ENCODE data around the gene SDK1.

SDK1 gene

GRCh38 chr7:4022265-4022664 lies 721.2 kb downstream of the SDK1 start:
- Histone ChIP-seq H3K4me3 (ENCODE audit: low read depth in 1 of 2, low read length in 2 of 2) (no peak overlapping the region), H3K4me1 (ENCODE audit: insufficient read depth, low read length) (peaks cover 13% of the 10 kb centered on the region), H3K9ac (ENCODE audit: low read length) (no peak overlapping the region), H3K9me3 (ENCODE audit: low read length) (peaks cover 7% of the 10 kb centered on the region), H3K27ac (ENCODE audit: low read depth, low read length) (no peak overlapping the region), H3K27me3 (ENCODE audit: control insufficient read depth in 1 of 2, insufficient read depth in 2 of 2, low read length in 2 of 2) (no peaks in the 10 kb centered on the region), H3K36me3 (ENCODE audit: insufficient read depth, low read length) (no peaks in the 10 kb centered on the region)

- H3K27me3 ChIP-seq (ENCODE audit: control insufficient read depth in 1 of 2, insufficient read depth in 2 of 2, low read length in 2 of 2), result no peaks in the 10 kb centered on the region
- H3K36me3 ChIP-seq (ENCODE audit: insufficient read depth, low read length), result no peaks in the 10 kb centered on the region
- H3K4me3 ChIP-seq (ENCODE audit: low read depth in 1 of 2, low read length in 2 of 2), result no peak overlapping the region
- H3K27ac ChIP-seq (ENCODE audit: low read depth, low read length), result no peak overlapping the region
- peaks cover 13% of the 10 kb centered on the region for H3K4me1 ChIP-seq (ENCODE audit: insufficient read depth, low read length)
- no peak overlapping the region for H3K9ac ChIP-seq (ENCODE audit: low read length)
- peaks cover 4% of the 10 kb centered on the region for H3K9me3 ChIP-seq (ENCODE audit: low read length)
These were observed 722.5 kb downstream of the SDK1 start for GRCh38 chr7:4023502-4023901.

- no peaks in the 10 kb centered on the region for H3K36me3 ChIP-seq (ENCODE audit: insufficient read depth, low read length)
These were observed 723.1 kb downstream of the SDK1 start for GRCh38 chr7:4024133-4024532.

GRCh38 chr7:4024806-4025205 lies 723.8 kb downstream of the SDK1 start:
- H3K4me3 ChIP-seq (ENCODE audit: low read depth in 1 of 2, low read length in 2 of 2), result no peak overlapping the region
- H3K9me3 ChIP-seq (ENCODE audit: low read length), result no peaks in the 10 kb centered on the region
- H3K9ac ChIP-seq (ENCODE audit: low read length), result no peak overlapping the region
- no peak overlapping the region for H3K27ac ChIP-seq (ENCODE audit: low read depth, low read length)
- H3K27me3 ChIP-seq (ENCODE audit: control insufficient read depth in 1 of 2, insufficient read depth in 2 of 2, low read length in 2 of 2), result no peaks in the 10 kb centered on the region
- H3K36me3 ChIP-seq (ENCODE audit: insufficient read depth, low read length), result no peaks in the 10 kb centered on the region
- H3K4me1 ChIP-seq (ENCODE audit: insufficient read depth, low read length), result peaks cover 13% of the 10 kb centered on the region

More at GRCh38 chr7:4024133-4024532, 723.1 kb downstream of the SDK1 start:
- Histone ChIP-seq H3K9me3 (ENCODE audit: low read length) (no peaks in the 10 kb centered on the region), H3K9ac (ENCODE audit: low read length) (no peak overlapping the region), H3K4me1 (ENCODE audit: insufficient read depth, low read length) (peaks cover 13% of the 10 kb centered on the region), H3K27me3 (ENCODE audit: control insufficient read depth in 1 of 2, insufficient read depth in 2 of 2, low read length in 2 of 2) (no peaks in the 10 kb centered on the region), H3K4me3 (ENCODE audit: low read depth in 1 of 2, low read length in 2 of 2) (no peak overlapping the region), H3K27ac (ENCODE audit: low read depth, low read length) (no peak overlapping the region)

- Histone ChIP-seq H3K9ac (ENCODE audit: low read length) (no peak overlapping the region), H3K36me3 (ENCODE audit: insufficient read depth, low read length) (no peaks in the 10 kb centered on the region), H3K27ac (ENCODE audit: low read depth, low read length) (no peak overlapping the region), H3K4me3 (ENCODE audit: low read depth in 1 of 2, low read length in 2 of 2) (no peak overlapping the region), H3K9me3 (ENCODE audit: low read length) (no peaks in the 10 kb centered on the region), H3K4me1 (ENCODE audit: insufficient read depth, low read length) (peaks cover 15% of the 10 kb centered on the region), H3K27me3 (ENCODE audit: control insufficient read depth in 1 of 2, insufficient read depth in 2 of 2, low read length in 2 of 2) (no peaks in the 10 kb centered on the region)
These were observed 724.2 kb downstream of the SDK1 start for GRCh38 chr7:4025210-4025609.

GRCh38 chr7:4025694-4026615 lies 724.9 kb downstream of the SDK1 start:
- Histone ChIP-seq H3K36me3 (ENCODE audit: insufficient read depth, low read length) (no peaks in the 10 kb centered on the region), H3K27ac (ENCODE audit: low read depth, low read length) (no peak overlapping the region), H3K9ac (ENCODE audit: low read length) (no peak overlapping the region), H3K4me3 (ENCODE audit: low read depth in 1 of 2, low read length in 2 of 2) (no peak overlapping the region), H3K27me3 (ENCODE audit: control insufficient read depth in 1 of 2, insufficient read depth in 2 of 2, low read length in 2 of 2) (no peaks in the 10 kb centered on the region), H3K9me3 (ENCODE audit: low read length) (no peaks in the 10 kb centered on the region), H3K4me1 (ENCODE audit: insufficient read depth, low read length) (peaks cover 18% of the 10 kb centered on the region)

GRCh38 chr7:4026941-4027486 lies 726.0 kb downstream of the SDK1 start:
- no peaks in the 10 kb centered on the region for H3K36me3 ChIP-seq (ENCODE audit: insufficient read depth, low read length)
- H3K27ac ChIP-seq (ENCODE audit: low read depth, low read length), result no peak overlapping the region
- H3K9ac ChIP-seq (ENCODE audit: low read length), result no peak overlapping the region
- H3K4me3 ChIP-seq (ENCODE audit: low read depth in 1 of 2, low read length in 2 of 2), result no peak overlapping the region
- no peaks in the 10 kb centered on the region for H3K27me3 ChIP-seq (ENCODE audit: control insufficient read depth in 1 of 2, insufficient read depth in 2 of 2, low read length in 2 of 2)
- peaks cover 18% of the 10 kb centered on the region for H3K4me1 ChIP-seq (ENCODE audit: insufficient read depth, low read length)
- H3K9me3 ChIP-seq (ENCODE audit: low read length), result no peaks in the 10 kb centered on the region

- no peaks in the 10 kb centered on the region for H3K36me3 ChIP-seq (ENCODE audit: insufficient read depth, low read length)
- no peak overlapping the region for H3K27ac ChIP-seq (ENCODE audit: low read depth, low read length)
- no peak overlapping the region for H3K4me3 ChIP-seq (ENCODE audit: low read depth in 1 of 2, low read length in 2 of 2)
- no peaks in the 10 kb centered on the region for H3K9me3 ChIP-seq (ENCODE audit: low read length)
- peaks cover 18% of the 10 kb centered on the region for H3K4me1 ChIP-seq (ENCODE audit: insufficient read depth, low read length)
- no peak overlapping the region for H3K9ac ChIP-seq (ENCODE audit: low read length)
- no peaks in the 10 kb centered on the region for H3K27me3 ChIP-seq (ENCODE audit: control insufficient read depth in 1 of 2, insufficient read depth in 2 of 2, low read length in 2 of 2)
These were observed 727.2 kb downstream of the SDK1 start for GRCh38 chr7:4028221-4028620.

GRCh38 chr7:4029941-4030340 lies 728.9 kb downstream of the SDK1 start:
- H3K9me3 ChIP-seq (ENCODE audit: low read length), result no peaks in the 10 kb centered on the region
- H3K4me3 ChIP-seq (ENCODE audit: low read depth in 1 of 2, low read length in 2 of 2), result no peak overlapping the region
- no peaks in the 10 kb centered on the region for H3K27me3 ChIP-seq (ENCODE audit: control insufficient read depth in 1 of 2, insufficient read depth in 2 of 2, low read length in 2 of 2)
- no peak overlapping the region for H3K9ac ChIP-seq (ENCODE audit: low read length)
- H3K27ac ChIP-seq (ENCODE audit: low read depth, low read length), result no peak overlapping the region
- peaks cover 18% of the 10 kb centered on the region for H3K4me1 ChIP-seq (ENCODE audit: insufficient read depth, low read length)
- no peaks in the 10 kb centered on the region for H3K36me3 ChIP-seq (ENCODE audit: insufficient read depth, low read length)

- no peak overlapping the region for H3K27ac ChIP-seq (ENCODE audit: low read depth, low read length)
- H3K9me3 ChIP-seq (ENCODE audit: low read length), result no peaks in the 10 kb centered on the region
- peaks cover 15% of the 10 kb centered on the region for H3K4me1 ChIP-seq (ENCODE audit: insufficient read depth, low read length)
- no peak overlapping the region for H3K9ac ChIP-seq (ENCODE audit: low read length)
- no peaks in the 10 kb centered on the region for H3K27me3 ChIP-seq (ENCODE audit: control insufficient read depth in 1 of 2, insufficient read depth in 2 of 2, low read length in 2 of 2)
- no peaks in the 10 kb centered on the region for H3K36me3 ChIP-seq (ENCODE audit: insufficient read depth, low read length)
- no peak overlapping the region for H3K4me3 ChIP-seq (ENCODE audit: low read depth in 1 of 2, low read length in 2 of 2)
These were observed 729.4 kb downstream of the SDK1 start for GRCh38 chr7:4030346-4030950.

- no peaks in the 10 kb centered on the region for H3K27me3 ChIP-seq (ENCODE audit: control insufficient read depth in 1 of 2, insufficient read depth in 2 of 2, low read length in 2 of 2)
- no peaks in the 10 kb centered on the region for H3K9me3 ChIP-seq (ENCODE audit: low read length)
- H3K36me3 ChIP-seq (ENCODE audit: insufficient read depth, low read length), result no peaks in the 10 kb centered on the region
- no peak overlapping the region for H3K9ac ChIP-seq (ENCODE audit: low read length)
- H3K4me3 ChIP-seq (ENCODE audit: low read depth in 1 of 2, low read length in 2 of 2), result no peak overlapping the region
- H3K27ac ChIP-seq (ENCODE audit: low read depth, low read length), result no peak overlapping the region
- H3K4me1 ChIP-seq (ENCODE audit: insufficient read depth, low read length), result peaks cover 5% of the 10 kb centered on the region
These were observed 732.9 kb downstream of the SDK1 start for GRCh38 chr7:4033996-4034395.

Data from muscle layer of colon (tissue), 2 donors.